ENCODE results near the gene AFF4. TPM values are rescaled to one million over a fixed set of nuclear protein-coding genes. Genes with fewer than 3 reads are reported as not detected.

The AFF4 gene
- total and polyA plus RNA-seq, 9 of the 15 experiments (the other 6 are each of a cell fraction or from before 2014, with no cell fraction given): 1.7 to 25.8 (median 17.9) TPM

- TF ChIP-seq THRA (IDR thresholded peaks at IDR 0.05): no peak
- no peak for TF ChIP-seq NONO (IDR thresholded peaks at IDR 0.05; ENCODE audit: low read depth in 2 of 2, low read length in 1 of 2)
- TF ChIP-seq NFIC (IDR thresholded peaks at IDR 0.05): no peak
- TF ChIP-seq STAT5A (IDR thresholded peaks at IDR 0.05; ENCODE audit: borderline replicate concordance, low read length): no peak
- TF ChIP-seq HEY1 (CRISPR knock-in tag; IDR thresholded peaks at IDR 0.05; ENCODE audit: borderline replicate concordance): no peak
- TF ChIP-seq GABPB1 (CRISPR knock-in tag; IDR thresholded peaks at IDR 0.05): no peak
Measured at GRCh38 chr5:132927355-132928061, 35.9 kb downstream of the AFF4 start (continued).

GRCh38 chr5:132926437-132926836 is 37.0 kb downstream of the AFF4 start:
- ATAC-seq (no peak), FAIRE-seq (no peak), DNase-seq (ENCODE audit: extremely low read depth in 1 of 4, low spot score in 3 of 4) (no peak)
- intact Hi-C loops (cut with micrococcal nuclease) (no loop called here), in situ Hi-C loops (cut with MboI) (no loop called here)
- Histone ChIP-seq H3K4me3 (no peak overlapping the region), H3K36me3 (ENCODE audit: control insufficient read depth, insufficient read depth, low read length) (peaks cover 68% of the 10 kb centered on the region), H4K20me1 (replicated peaks; ENCODE audit: control insufficient read depth, insufficient read depth, low read length) (no peaks in the 10 kb centered on the region), H3K9me1 (ENCODE audit: control insufficient read depth, insufficient read depth, low read length) (no peaks in the 10 kb centered on the region), H3K79me2 (ENCODE audit: control insufficient read depth, insufficient read depth, low read length) (peaks cover 7% of the 10 kb centered on the region; the same call in 2 of the 3 replicates), H3K27me3 (ENCODE audit: control insufficient read depth in 2 of 2, insufficient read depth in 2 of 2, low read length in 2 of 2) (no peaks in the 10 kb centered on the region), H2AFZ (ENCODE audit: low read depth, low read length) (no peak overlapping the region), H3K27ac (ENCODE audit: extremely low read depth, low read depth, low read length) (no peak overlapping the region), H3K4me2 (ENCODE audit: insufficient read depth, low read length) (no peak overlapping the region), H3K4me1 (replicated peaks in 1 of 2; ENCODE audit: control insufficient read depth in 2 of 2, insufficient read depth in 2 of 2, low read length in 2 of 2) (peaks cover 0 to 6% of the 10 kb centered on the region in 2 experiments; a peak in 2 of 5 replicates), H3K9me3 (replicated peaks; ENCODE audit: control insufficient read depth, insufficient read depth, low read depth, low read length) (no peaks in the 10 kb centered on the region), H3K9ac (ENCODE audit: insufficient read depth in 1 of 2, low read depth in 2 of 2, low read length in 2 of 2) (no peak overlapping the region)
- ChIA-PET CTCF (ENCODE audit: low intra/inter-chr PET ratio) (interaction anchor here (0.6 kb wide), 1 partner anchor 23 kb away, joined by 4 read pairs; no protein-coding TSS in a partner anchor), POLR2A (interaction anchor here (0.5 to 0.9 kb wide), 2 partner anchors 16 to 129 kb away, joined by 3 read pairs; no protein-coding TSS in a partner anchor)
- no TSS peak for BruUV-seq (replicated peaks)
- 100% methylated on average over 3 of the region's 4 CpGs for WGBS (ENCODE audit: insufficient coverage, low coverage, missing lambda C conversion rate)
- TF ChIP-seq NR2C1 (IDR thresholded peaks at IDR 0.05) (no peak), NR2C1 (tag; IDR thresholded peaks at IDR 0.05) (no peak), CREB3L1 (IDR thresholded peaks at IDR 0.05; ENCODE audit: borderline replicate concordance, low read depth) (no peak), POU5F1 (IDR thresholded peaks at IDR 0.05; ENCODE audit: borderline replicate concordance, low read depth, low read length, partially characterized antibody) (no peak), ZNF23 (CRISPR knock-in tag; IDR thresholded peaks at IDR 0.05) (no peak), ZBTB17 (CRISPR knock-in tag; IDR thresholded peaks at IDR 0.05) (no peak), TRIM24 (IDR thresholded peaks at IDR 0.05) (no peak), SRF (CRISPR knock-in tag; IDR thresholded peaks at IDR 0.05) (no peak), EZH2 (IDR thresholded peaks at IDR 0.05; ENCODE audit: borderline replicate concordance, low read depth, low read length) (no peak), MAFG (tag; conservative IDR thresholded peaks at IDR 0.05) (no peak), PREB (CRISPR knock-in tag; IDR thresholded peaks at IDR 0.05) (no peak), ETV5 (CRISPR knock-in tag; IDR thresholded peaks at IDR 0.05; ENCODE audit: low read depth) (no peak), NBN (IDR thresholded peaks at IDR 0.05; ENCODE audit: low read depth) (no peak), NFIC (IDR thresholded peaks at IDR 0.05) (no peak)

Measured in K562 (cell line).